Activated CD8-positive, alpha-beta T cell treated with anti-CD3 and anti-CD28 coated beads for 36 hours (primary cell): ENCODE results near the gene RSRC2. TPM values are rescaled to one million over a fixed set of nuclear protein-coding genes. Genes with fewer than 3 reads are reported as not detected.
"Not testable (repeated sequence)": the region's sequence is repeated elsewhere in the genome, so short reads cannot be mapped to it uniquely, and the experiment has no call there.

Experiments used
- ATAC-seq: fragments of 200-7000 bp; cut with Tn5 transposase; one replicate; pipeline ENCODE4 v1.10.0; 2021; ENCODE audit warnings: mild to moderate bottlenecking, moderate library complexity
- CTCF ChIA-PET: fragments of 350-600 bp; sonication (Branson Sonifier 250); formaldehyde crosslinking; loops from one replicate; lab custom pipeline; 2021; ENCODE audit warnings: antibody characterized with exemption; lab: Charles Lee
- POLR2A ChIA-PET: fragments of 350-600 bp; sonication (Branson Sonifier 250); formaldehyde crosslinking; loops from one replicate; lab custom pipeline; 2021; ENCODE audit warnings: antibody characterized with exemption; lab: Charles Lee
- DNase-seq: peaks from one replicate; pipeline ENCODE4 v3.0.0-alpha.2; 2020
- H3K27ac Mint-ChIP-seq: one replicate; pipeline ENCODE4 v1.8.0; 2021; ENCODE audit warnings: mild to moderate bottlenecking, mixed read lengths
- H3K27me3 Mint-ChIP-seq: one replicate; pipeline ENCODE4 v1.8.0; 2021; ENCODE audit warnings: mixed read lengths
- H3K36me3 Mint-ChIP-seq: one replicate; pipeline ENCODE4 v1.8.0; 2021; ENCODE audit warnings: low read depth, mixed read lengths
- H3K4me1 Mint-ChIP-seq: one replicate; pipeline ENCODE4 v1.8.0; 2021; ENCODE audit warnings: low read depth, mixed read lengths
- H3K4me3 Mint-ChIP-seq: one replicate; pipeline ENCODE4 v1.8.0; 2021; ENCODE audit warnings: mild to moderate bottlenecking, moderate library complexity, mixed read lengths
- H3K9me3 Mint-ChIP-seq: one replicate; pipeline ENCODE4 v1.8.0; 2021; ENCODE audit warnings: mixed read lengths
- intact Hi-C: fragments of 100-400 bp; cut with micrococcal nuclease; formaldehyde crosslinking; loops from one replicate; pipeline ENCODE4 v1.10.0; 2022
- total RNA-seq, 2 experiments: library from RNA; stranded (reverse); gene quantifications; one replicate each; pipeline ENCODE4 v1.2.3, GENCODE V29; 2021
- TF ChIP-seq, protein P1 (sequence below): fragments of 200-600 bp; IDR thresholded peaks from one replicate; pipeline ENCODE4 v1.8.0; 2022; ENCODE audit warnings: antibody characterized with exemption, mild to moderate bottlenecking

Gene RSRC2
- total RNA-seq, 2 experiments from 2014 or later = 108 to 116 TPM

GRCh38 chr12:122491991-122492390 is 34.7 kb downstream of the RSRC2 start:
- TF ChIP-seq, protein P1, sequence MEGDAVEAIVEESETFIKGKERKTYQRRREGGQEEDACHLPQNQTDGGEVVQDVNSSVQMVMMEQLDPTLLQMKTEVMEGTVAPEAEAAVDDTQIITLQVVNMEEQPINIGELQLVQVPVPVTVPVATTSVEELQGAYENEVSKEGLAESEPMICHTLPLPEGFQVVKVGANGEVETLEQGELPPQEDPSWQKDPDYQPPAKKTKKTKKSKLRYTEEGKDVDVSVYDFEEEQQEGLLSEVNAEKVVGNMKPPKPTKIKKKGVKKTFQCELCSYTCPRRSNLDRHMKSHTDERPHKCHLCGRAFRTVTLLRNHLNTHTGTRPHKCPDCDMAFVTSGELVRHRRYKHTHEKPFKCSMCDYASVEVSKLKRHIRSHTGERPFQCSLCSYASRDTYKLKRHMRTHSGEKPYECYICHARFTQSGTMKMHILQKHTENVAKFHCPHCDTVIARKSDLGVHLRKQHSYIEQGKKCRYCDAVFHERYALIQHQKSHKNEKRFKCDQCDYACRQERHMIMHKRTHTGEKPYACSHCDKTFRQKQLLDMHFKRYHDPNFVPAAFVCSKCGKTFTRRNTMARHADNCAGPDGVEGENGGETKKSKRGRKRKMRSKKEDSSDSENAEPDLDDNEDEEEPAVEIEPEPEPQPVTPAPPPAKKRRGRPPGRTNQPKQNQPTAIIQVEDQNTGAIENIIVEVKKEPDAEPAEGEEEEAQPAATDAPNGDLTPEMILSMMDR = no peak
- Mint-ChIP-seq H3K4me1 (peaks cover 8% of the 10 kb centered on the region), H3K27me3 (no peaks in the 10 kb centered on the region), H3K36me3 (peaks cover 38% of the 10 kb centered on the region), H3K4me3 (no peak overlapping the region), H3K27ac (no peak overlapping the region), H3K9me3 (no peaks in the 10 kb centered on the region)
- no peak for DNase-seq
- intact Hi-C loops = no loop called here
- ChIA-PET POLR2A (interaction anchor here (1.1 to 1.5 kb wide), 3 partner anchors 9 to 137 kb away, joined by 3 to 5 read pairs (median 3); partner anchors contain the start of gene ZCCHC8), CTCF (interaction anchor here (1.0 to 1.4 kb wide), 2 partner anchors 19 to 136 kb away, joined by 3 read pairs; no protein-coding TSS in a partner anchor)
- ATAC-seq = no peak

- Mint-ChIP-seq H3K27me3 (no peaks in the 10 kb centered on the region), H3K36me3 (peaks cover 47% of the 10 kb centered on the region), H3K4me1 (peaks cover 7% of the 10 kb centered on the region), H3K27ac (peak overlapping the region; percentile 20), H3K9me3 (no peaks in the 10 kb centered on the region), H3K4me3 (no peak overlapping the region)
- ChIA-PET POLR2A (interaction anchor here (1.8 kb wide), 1 partner anchor 11 kb away, joined by 8 read pairs; the partner anchor contains the start of gene ZCCHC8), CTCF (interaction anchor here (0.9 to 2.0 kb wide), 5 partner anchors 9 to 89 kb away, joined by 3 to 5 read pairs (median 3); partner anchors contain the start of gene ZCCHC8)
- no peak for DNase-seq
- intact Hi-C loops = no loop called here
- TF ChIP-seq, protein P1 = no peak
- ATAC-seq = no peak
Observed at GRCh38 chr12:122489038-122489437, 37.7 kb downstream of the RSRC2 start.

- CTCF ChIA-PET, H3K4me3 Mint-ChIP-seq, H3K9me3 Mint-ChIP-seq, ATAC-seq, H3K27me3 Mint-ChIP-seq, DNase-seq, intact Hi-C loops, POLR2A ChIA-PET, H3K27ac Mint-ChIP-seq: not testable (repeated sequence)
- Mint-ChIP-seq H3K4me1 (peaks cover 17% of the 10 kb centered on the region), H3K36me3 (peaks cover 56% of the 10 kb centered on the region)
Observed at GRCh38 chr12:122487807-122488206, 38.9 kb downstream of the RSRC2 start.

DNA sequence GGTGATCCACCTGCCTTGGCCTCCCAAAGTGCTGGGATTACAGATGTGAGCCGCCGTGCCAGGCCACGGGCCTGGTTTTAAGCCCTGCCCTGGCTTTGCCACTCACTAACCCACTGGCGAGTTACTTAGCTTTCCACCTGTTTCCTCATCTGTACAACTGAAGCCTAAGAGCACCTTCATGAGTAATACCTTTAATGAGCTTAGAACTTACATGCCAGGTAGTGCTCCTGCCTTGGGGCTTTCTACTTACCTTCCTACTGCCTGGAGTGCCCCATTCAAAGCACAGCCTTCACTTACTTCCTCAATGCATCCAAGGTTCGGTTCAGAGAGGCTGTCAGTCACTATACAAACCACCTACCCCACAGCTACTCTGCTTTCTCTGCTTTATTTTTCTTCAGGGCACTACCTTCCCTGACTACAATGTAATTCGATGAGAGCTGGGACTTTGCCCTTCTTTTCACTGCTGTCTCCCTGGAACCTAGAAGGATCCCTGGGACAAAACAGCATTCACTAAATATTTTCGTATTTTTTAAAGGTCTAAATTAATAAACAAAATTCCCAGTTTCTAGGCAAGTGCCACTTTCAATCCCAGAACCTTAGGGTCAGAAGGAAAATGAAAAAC is 39.8 kb downstream of the RSRC2 start:
- Mint-ChIP-seq H3K4me1 (peaks cover 16% of the 10 kb centered on the region), H3K9me3 (no peaks in the 10 kb centered on the region), H3K4me3 (no peak overlapping the region), H3K27ac (no peak overlapping the region), H3K27me3 (no peaks in the 10 kb centered on the region), H3K36me3 (peaks cover 53% of the 10 kb centered on the region)
- DNase-seq (no peak), ATAC-seq (no peak)
- intact Hi-C loops = no loop called here
- CTCF ChIA-PET = interaction anchor here (0.5 to 1.6 kb wide), 3 partner anchors 15 to 87 kb away, joined by 3 to 7 read pairs (median 3); no protein-coding TSS in a partner anchor
- POLR2A ChIA-PET = interaction anchor here (0.9 to 2.2 kb wide), 2 partner anchors 14 to 21 kb away, joined by 3 to 9 read pairs; partner anchors contain the start of gene ZCCHC8
- TF ChIP-seq, protein P1 = no peak

DNA sequence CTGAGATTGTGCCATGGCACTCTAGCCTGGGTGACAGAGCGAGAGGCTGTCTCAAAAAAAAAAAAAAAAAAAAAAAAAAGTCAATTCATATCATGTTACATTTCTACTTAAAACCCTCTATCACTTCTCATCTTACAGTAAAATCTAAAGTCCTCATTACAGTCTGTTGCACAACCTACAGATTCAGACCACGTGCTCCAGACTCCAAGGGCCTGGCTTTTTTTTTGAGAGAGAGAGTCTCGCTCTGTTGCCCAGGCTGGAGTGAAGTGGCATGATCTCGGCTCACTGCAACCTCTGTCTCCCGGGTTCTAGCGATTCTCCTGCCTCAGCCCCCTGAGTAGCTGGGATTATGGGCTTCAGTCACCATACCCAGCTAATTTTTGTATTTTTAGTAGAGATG is 40.4 kb downstream of the RSRC2 start:
- H3K9me3 Mint-ChIP-seq, intact Hi-C loops, H3K27me3 Mint-ChIP-seq, ATAC-seq, DNase-seq, H3K27ac Mint-ChIP-seq, H3K4me3 Mint-ChIP-seq: not testable (repeated sequence)
- CTCF ChIA-PET = interaction anchor here (0.8 to 1.6 kb wide), 2 partner anchors 14 to 87 kb away, joined by 3 to 7 read pairs; no protein-coding TSS in a partner anchor
- POLR2A ChIA-PET = interaction anchor here (0.9 to 2.2 kb wide), 2 partner anchors 14 to 20 kb away, joined by 3 to 9 read pairs; partner anchors contain the start of gene ZCCHC8
- Mint-ChIP-seq H3K4me1 (peaks cover 16% of the 10 kb centered on the region), H3K36me3 (peaks cover 52% of the 10 kb centered on the region)

DNA sequence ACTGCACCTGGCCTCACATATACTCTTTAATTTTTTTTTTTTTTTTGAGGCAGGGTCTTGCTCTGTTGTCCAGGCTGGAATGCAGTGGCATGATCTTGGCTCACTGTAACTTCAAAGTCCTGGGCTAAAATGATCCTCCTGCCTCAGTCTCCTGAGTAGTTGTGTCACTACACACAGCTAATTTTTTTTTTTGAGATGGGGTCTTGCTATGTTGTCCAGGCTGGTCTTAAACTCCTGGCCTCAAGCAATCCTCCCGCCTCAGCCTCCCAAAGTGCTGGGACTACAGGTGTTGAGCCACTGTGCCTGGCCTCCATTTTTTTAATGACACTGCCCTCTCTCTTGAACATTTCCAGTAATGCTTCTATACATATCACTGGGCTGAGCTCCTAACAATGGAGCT is 42.4 kb downstream of the RSRC2 start:
- DNase-seq, ATAC-seq, H3K9me3 Mint-ChIP-seq, intact Hi-C loops, H3K27me3 Mint-ChIP-seq, H3K4me3 Mint-ChIP-seq: not testable (repeated sequence)
- ChIA-PET POLR2A (interaction anchor here (0.9 kb wide), 1 partner anchor 49 kb away, joined by 3 read pairs; no protein-coding TSS in a partner anchor), CTCF (interaction anchor here (1.4 to 1.9 kb wide), 2 partner anchors 13 to 129 kb away, joined by 3 to 7 read pairs; no protein-coding TSS in a partner anchor)
- Mint-ChIP-seq H3K4me1 (peaks cover 16% of the 10 kb centered on the region), H3K36me3 (peaks cover 56% of the 10 kb centered on the region), H3K27ac (peak overlapping the region; percentile 1)
